OCI-LY1 (cell line): Measurements from ENCODE around the gene HYI.
A peak's percentile ranks its signal among the peaks of the same experiment; 100 is the strongest.

Experiments
- H2AFZ ChIP-seq: fragments of 200-600 bp; sonication (generic), shearing (Covaris generic); 2 replicates; pipeline ENCODE4 v1.6.0; 2014; ENCODE audit warnings: antibody characterized with exemption, mild to moderate bottlenecking, low read length
- H3F3A ChIP-seq: fragments of 200-600 bp; sonication (generic), shearing (Covaris generic); 2 replicates; pipeline ENCODE4 v1.6.0; 2014; ENCODE audit warnings: mild to moderate bottlenecking, antibody characterized with exemption, low read length, moderate library complexity; ENCODE audit not compliant: insufficient read depth
- H3K27ac ChIP-seq: fragments of 200-600 bp; sonication (generic); 2 replicates; pipeline ENCODE4 v1.5.1; 2014; ENCODE audit warnings: low read length, mixed run types, mild to moderate bottlenecking, low read depth; ENCODE audit not compliant: poor library complexity, severe bottlenecking
- H3K27me3 ChIP-seq: fragments of 200-600 bp; sonication (generic); 2 replicates; pipeline ENCODE4 v1.6.0; 2014; ENCODE audit warnings: antibody characterized with exemption, mild to moderate bottlenecking, low read length, moderate library complexity; ENCODE audit not compliant: insufficient read depth
- H3K36me3 ChIP-seq: fragments of 200-600 bp; sonication (generic); 2 replicates; pipeline ENCODE4 v1.6.1; 2014; ENCODE audit warnings: mild to moderate bottlenecking, antibody characterized with exemption, low read length, moderate library complexity, mixed read lengths; ENCODE audit not compliant: insufficient read depth
- H3K4me1 ChIP-seq: fragments of 200-600 bp; sonication (generic); 2 replicates; pipeline ENCODE4 v1.5.1; 2014; ENCODE audit warnings: mild to moderate bottlenecking, low read length, moderate library complexity; ENCODE audit not compliant: insufficient read depth, severe bottlenecking
- H3K4me2 ChIP-seq: fragments of 200-600 bp; sonication (generic), shearing (Covaris generic); 2 replicates; pipeline ENCODE4 v1.6.1; 2014; ENCODE audit warnings: low read length
- H3K4me3 ChIP-seq: fragments of 200-600 bp; sonication (generic); 2 replicates; pipeline ENCODE4 v1.5.1; 2014; ENCODE audit warnings: low read length, low read depth, mild to moderate bottlenecking, mixed read lengths; ENCODE audit not compliant: poor library complexity, severe bottlenecking
- H3K79me2 ChIP-seq: fragments of 200-600 bp; shearing (Covaris generic); 2 replicates; pipeline ENCODE4 v1.6.1; 2016; ENCODE audit warnings: mixed run types, low read length, mixed read lengths; ENCODE audit not compliant: insufficient read depth
- H3K9ac ChIP-seq: fragments of 200-600 bp; sonication (generic), shearing (Covaris generic); 2 replicates; pipeline ENCODE4 v1.6.1; 2014; ENCODE audit warnings: mild to moderate bottlenecking, low read length, mixed read lengths
- H3K9me2 ChIP-seq: fragments of 200-600 bp; sonication (generic), shearing (Covaris generic); 2 replicates; pipeline ENCODE4 v1.6.1; 2014; ENCODE audit warnings: low read depth, mild to moderate bottlenecking, low read length, mixed read lengths
- H3K9me3 ChIP-seq: fragments of 200-600 bp; shearing (Covaris generic); 2 replicates; pipeline ENCODE4 v1.6.1; 2014; ENCODE audit warnings: low read length, mixed read lengths
- H4K20me1 ChIP-seq: fragments of 200-600 bp; sonication (generic), shearing (Covaris generic); 2 replicates; pipeline ENCODE4 v1.6.0; 2016; ENCODE audit warnings: mild to moderate bottlenecking, low read length; ENCODE audit not compliant: insufficient read depth
- CTCF ChIP-seq: fragments of 200-600 bp; sonication (generic), shearing (Covaris generic); IDR thresholded peaks from 2 replicates; pipeline ENCODE4 v1.5.1; 2017; ENCODE audit warnings: mild to moderate bottlenecking, antibody characterized with exemption, low read length, moderate library complexity, mixed read lengths
- EZH2 ChIP-seq: fragments of 200-600 bp; sonication (generic), shearing (Covaris generic); IDR thresholded peaks from 2 replicates; pipeline ENCODE4 v1.8.0; 2017; ENCODE audit warnings: borderline replicate concordance, mixed run types, mild to moderate bottlenecking, antibody characterized with exemption, low read length, moderate library complexity, mixed read lengths

The HYI gene

GRCh38 chr1:43455213-43455889 is 1.6 kb upstream of the HYI start:
- Histone ChIP-seq H3K9ac (no peak overlapping the region), H3K36me3 (no peaks in the 10 kb centered on the region), H4K20me1 (no peaks in the 10 kb centered on the region), H2AFZ (no peak overlapping the region), H3K9me2 (no peaks in the 10 kb centered on the region), H3K27me3 (no peaks in the 10 kb centered on the region; the same call in 1 of the 2 replicates), H3K27ac (no peak overlapping the region), H3K79me2 (no peaks in the 10 kb centered on the region), H3K4me3 (no peak overlapping the region), H3K4me2 (peak overlapping the region; percentile 85; the same call in 1 of the 2 replicates), H3F3A (no peaks in the 10 kb centered on the region), H3K9me3 (no peaks in the 10 kb centered on the region), H3K4me1 (peaks cover 16% of the 10 kb centered on the region)
- TF ChIP-seq CTCF, result no peak
- no peak for TF ChIP-seq EZH2

- H3K4me3 ChIP-seq, result peak overlapping the region; percentile 61
- no peaks in the 10 kb centered on the region for H3F3A ChIP-seq
- TF ChIP-seq EZH2, result no peak
- no peak for TF ChIP-seq CTCF
- H4K20me1 ChIP-seq, result no peaks in the 10 kb centered on the region
- no peaks in the 10 kb centered on the region for H3K9me2 ChIP-seq
- no peaks in the 10 kb centered on the region; the same call in 1 of the 2 replicates for H3K27me3 ChIP-seq
- H3K36me3 ChIP-seq, result peaks cover 7% of the 10 kb centered on the region; the same call in 1 of the 2 replicates
- 0 out of 2 replicates have a peak overlapping the region, but pooled peaks have one; percentile 33 for H2AFZ ChIP-seq
- peaks cover 16% of the 10 kb centered on the region for H3K4me1 ChIP-seq
- peak overlapping the region; percentile 23 for H3K27ac ChIP-seq
- peak overlapping the region; percentile 85 for H3K4me2 ChIP-seq
- H3K9me3 ChIP-seq, result no peaks in the 10 kb centered on the region
- no peaks in the 10 kb centered on the region for H3K79me2 ChIP-seq
- H3K9ac ChIP-seq, result peak overlapping the region; percentile 51
Measured at GRCh38 chr1:43454270-43455011, 710 bp upstream of the HYI start.

- no peak overlapping the region for H2AFZ ChIP-seq
- no peaks in the 10 kb centered on the region; the same call in 1 of the 2 replicates for H3K27me3 ChIP-seq
- no peaks in the 10 kb centered on the region for H4K20me1 ChIP-seq
- H3K36me3 ChIP-seq, result peaks cover 19% of the 10 kb centered on the region; the same call in 1 of the 2 replicates
- H3K79me2 ChIP-seq, result no peaks in the 10 kb centered on the region
- H3K27ac ChIP-seq, result no peak overlapping the region
- H3K9me2 ChIP-seq, result no peaks in the 10 kb centered on the region
- H3K4me2 ChIP-seq, result peak overlapping the region; percentile 85
- no peaks in the 10 kb centered on the region for H3K9me3 ChIP-seq
- no peaks in the 10 kb centered on the region for H3F3A ChIP-seq
- H3K9ac ChIP-seq, result no peak overlapping the region
- peak overlapping the region; percentile 61 for H3K4me3 ChIP-seq
- H3K4me1 ChIP-seq, result peaks cover 16% of the 10 kb centered on the region
- no peak for TF ChIP-seq CTCF
- no peak for TF ChIP-seq EZH2
Measured at GRCh38 chr1:43452789-43453441, 816 bp downstream of the HYI start.
